GM12865 (cell line): ENCODE results near the gene VTI1A.
A peak's percentile ranks its signal among the peaks of the same experiment; 100 is the strongest.

Source experiments
- DNase-seq: peaks from one replicate; pipeline ENCODE4 v3.0.0; 2010; ENCODE audit warnings: low read depth
- H3K4me3 ChIP-seq: 2 replicates; pipeline ENCODE4 v1.5.1; 2011; ENCODE audit warnings: mild to moderate bottlenecking, low read depth, low read length, control low read depth
- CTCF ChIP-seq: IDR thresholded peaks from 2 replicates; pipeline ENCODE4 v1.5.1; 2011; ENCODE audit warnings: low read length, control low read depth, low read depth, inconsistent platforms; ENCODE audit not compliant: insufficient read depth; ENCODE audit errors: missing control alignments

VTI1A gene

DNA sequence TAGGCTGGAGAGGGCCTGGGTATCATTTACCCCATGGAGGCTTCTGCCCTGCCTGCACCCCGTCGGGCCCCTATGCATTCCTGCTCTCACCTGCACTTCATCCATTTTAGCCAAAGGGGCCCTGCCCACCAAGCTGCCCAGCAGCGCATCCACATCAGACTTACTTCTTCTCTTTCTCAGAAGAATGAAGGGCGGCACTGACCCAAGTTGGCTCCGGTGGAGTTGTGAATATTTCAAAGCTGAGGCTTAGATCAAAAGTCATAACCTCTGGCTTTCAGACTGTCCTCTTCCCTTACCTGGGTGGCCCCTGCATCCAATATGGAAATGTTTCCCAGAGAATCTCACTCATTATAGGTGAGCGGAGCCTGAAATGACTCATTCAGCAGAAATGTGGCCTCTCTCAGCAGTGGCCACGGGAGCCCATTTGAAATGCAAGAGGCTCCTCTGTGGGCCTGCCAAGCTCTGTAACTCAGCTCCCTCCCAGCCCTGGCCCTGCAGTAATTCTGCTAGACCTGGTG lies 385.4 kb downstream of the VTI1A start:
- DNase-seq: no peak
- TF ChIP-seq CTCF: no peak
- no peak overlapping the region for H3K4me3 ChIP-seq

DNA sequence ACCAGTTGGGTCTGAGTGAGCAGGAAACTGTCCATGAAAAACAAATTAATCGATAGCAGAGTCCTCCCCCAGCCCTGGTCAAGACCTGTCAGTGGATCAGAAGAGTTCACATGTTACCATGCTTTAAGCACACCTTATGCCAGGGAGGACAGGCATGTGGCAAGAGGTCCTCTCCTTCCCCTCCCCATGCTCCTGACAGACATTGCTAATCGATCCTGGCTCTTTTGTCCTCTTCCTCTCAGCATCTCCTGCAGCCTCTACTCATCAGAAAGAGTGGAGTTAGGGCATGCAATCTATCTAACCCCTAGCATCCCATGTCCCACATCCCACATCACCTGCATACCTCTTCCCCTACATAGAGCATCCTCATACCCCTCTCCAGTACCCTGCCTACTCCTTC lies 385.9 kb downstream of the VTI1A start:
- TF ChIP-seq CTCF: no peak
- no peak for DNase-seq

DNA sequence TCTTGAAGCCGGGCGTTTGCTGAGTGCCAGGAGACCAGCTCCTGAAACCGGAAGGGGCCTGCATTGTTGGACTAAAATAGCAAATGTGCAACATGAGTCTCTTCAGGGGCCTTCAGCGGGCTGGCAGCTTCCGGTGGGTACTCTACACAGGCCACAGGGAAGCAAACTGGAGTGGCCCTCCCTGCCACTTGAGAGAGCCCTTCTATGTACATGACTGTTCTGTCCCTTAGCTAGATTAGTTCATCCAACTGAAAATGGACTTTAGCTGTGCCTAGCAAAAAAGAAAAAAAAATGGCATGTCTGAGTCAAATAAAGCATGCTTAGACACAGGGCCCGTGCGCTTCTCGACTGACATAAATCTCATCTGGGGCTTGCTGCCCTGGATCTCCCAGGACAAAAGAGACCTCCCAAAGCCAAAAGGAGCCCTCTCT lies 387.8 kb downstream of the VTI1A start:
- DNase-seq: peak; percentile 31
- TF ChIP-seq CTCF: no peak
- no peak overlapping the region for H3K4me3 ChIP-seq

More for the DNA sequence above, 385.9 kb downstream of the VTI1A start:
- no peak overlapping the region for H3K4me3 ChIP-seq

DNA sequence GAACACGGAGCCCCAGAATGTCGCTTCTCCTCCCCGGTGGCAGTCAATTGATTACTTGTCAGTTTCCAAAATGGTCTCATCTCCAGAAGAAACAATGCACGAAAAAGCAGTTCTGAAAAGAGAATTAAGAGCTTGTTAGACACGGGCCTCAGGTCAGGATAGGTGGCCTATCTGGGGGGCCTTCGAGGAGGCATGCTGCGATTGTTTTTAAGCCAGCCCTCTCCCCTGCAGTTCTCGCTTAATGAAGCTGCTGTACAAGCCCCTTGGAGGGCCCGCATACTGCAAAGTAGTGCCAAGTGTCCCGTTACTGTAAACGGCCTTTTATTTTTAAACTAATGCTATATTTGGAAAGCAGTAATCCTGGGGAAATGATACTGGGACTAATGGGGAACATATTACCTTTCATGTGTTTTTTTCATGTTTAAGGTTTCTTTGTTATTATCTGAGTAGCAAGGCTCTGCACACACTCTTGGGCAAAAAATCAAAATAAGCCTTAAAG lies 388.3 kb downstream of the VTI1A start:
- no peak for TF ChIP-seq CTCF
- no peak for DNase-seq
- no peak overlapping the region for H3K4me3 ChIP-seq

DNA sequence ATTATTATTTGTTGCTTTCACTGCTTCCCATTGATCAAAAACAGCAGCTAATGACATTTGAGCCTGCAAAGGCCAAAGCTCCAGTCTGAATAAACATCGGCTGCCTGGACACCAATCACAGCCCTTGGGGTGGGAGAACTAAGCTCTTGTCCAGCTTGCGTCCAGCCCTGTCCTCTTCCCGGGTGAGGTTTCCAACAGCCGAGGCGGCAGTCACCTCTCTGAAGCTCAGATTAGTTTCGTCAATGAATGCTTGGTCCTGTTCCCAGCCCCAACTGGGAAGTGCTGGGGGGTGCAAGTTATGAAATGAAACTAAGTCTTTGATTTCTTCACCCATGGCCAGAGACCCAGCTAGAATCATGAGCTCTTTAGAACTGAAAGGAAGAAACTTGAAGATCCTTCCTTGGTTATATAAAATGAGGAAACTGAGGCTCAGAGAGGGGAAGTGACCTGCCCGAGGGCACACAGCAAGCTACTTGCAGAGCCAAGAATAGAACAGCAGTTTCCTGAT lies 389.0 kb downstream of the VTI1A start:
- no peak overlapping the region for H3K4me3 ChIP-seq
- no peak for DNase-seq
- no peak for TF ChIP-seq CTCF

- H3K4me3 ChIP-seq: no peak overlapping the region
- DNase-seq: no peak
- no peak for TF ChIP-seq CTCF
Observed at GRCh38 chr10:112838784-112839481, 391.9 kb downstream of the VTI1A start.
